ENCODE measurements around the gene FBXO31. TPM values are rescaled to one million over a fixed set of nuclear protein-coding genes. Genes with fewer than 3 reads are reported as not detected.

The FBXO31 gene
- total and polyA plus RNA-seq, 10 of the 15 experiments (the other 5 are each of a cell fraction or from before 2014, with no cell fraction given): 0.19 to 33.1 (median 10.3) TPM

- Histone ChIP-seq H3K27me3 (replicated peaks in 1 of 2; ENCODE audit: control insufficient read depth in 2 of 2, insufficient read depth in 2 of 2, low read length in 1 of 2) (peaks cover 0 to 3% of the 10 kb centered on the region in 2 experiments; a peak in 2 of 4 replicates), H3K36me3 (ENCODE audit: control insufficient read depth in 2 of 2, insufficient read depth in 2 of 2, low read length in 1 of 2) (no peaks in the 10 kb centered on the region), H3K4me1 (ENCODE audit: control insufficient read depth, insufficient read depth, low read length) (peaks cover 11% of the 10 kb centered on the region), H3K4me3 (no peak overlapping the region), H2AFZ (ENCODE audit: control insufficient read depth, low read depth, low read length) (no peak overlapping the region), H3K9ac (ENCODE audit: control insufficient read depth, insufficient read depth, low read length) (no peak overlapping the region), H3K9me3 (replicated peaks; ENCODE audit: control insufficient read depth, insufficient read depth, low read length) (no peaks in the 10 kb centered on the region; the same call in 2 of the 3 replicates), H3K4me2 (ENCODE audit: control insufficient read depth, insufficient read depth) (no peak overlapping the region), H3K79me2 (ENCODE audit: control insufficient read depth, insufficient read depth, low read length) (no peaks in the 10 kb centered on the region), H3K27ac (ENCODE audit: control insufficient read depth, insufficient read depth) (no peak overlapping the region), H4K20me1 (ENCODE audit: control insufficient read depth, insufficient read depth) (no peaks in the 10 kb centered on the region; the same call in none of the 2 replicates)
- ATAC-seq (no peak), FAIRE-seq (no peak), DNase-seq (ENCODE audit: low read depth, low spot score) (no peak)
- in situ Hi-C loops (cut with MboI): no loop called here
- SMC1A ChIA-PET (ENCODE audit: uncharacterized antibody, unreplicated experiment): no interaction called here
- POLR2A ChIA-PET: no interaction called here
- BruUV-seq (replicated peaks): no TSS peak
- no peak for TF ChIP-seq MTA3 (IDR thresholded peaks at IDR 0.05; ENCODE audit: borderline replicate concordance, low read length)
- TF ChIP-seq CHD2 (IDR thresholded peaks at IDR 0.05; ENCODE audit: borderline replicate concordance, low read depth, low read length): no peak
- TF ChIP-seq STAT3 (IDR thresholded peaks at IDR 0.05; ENCODE audit: low read depth, low read length): no peak
- TF ChIP-seq IKZF1 (conservative IDR thresholded peaks at IDR 0.05): no peak
- TF ChIP-seq, protein P1, sequence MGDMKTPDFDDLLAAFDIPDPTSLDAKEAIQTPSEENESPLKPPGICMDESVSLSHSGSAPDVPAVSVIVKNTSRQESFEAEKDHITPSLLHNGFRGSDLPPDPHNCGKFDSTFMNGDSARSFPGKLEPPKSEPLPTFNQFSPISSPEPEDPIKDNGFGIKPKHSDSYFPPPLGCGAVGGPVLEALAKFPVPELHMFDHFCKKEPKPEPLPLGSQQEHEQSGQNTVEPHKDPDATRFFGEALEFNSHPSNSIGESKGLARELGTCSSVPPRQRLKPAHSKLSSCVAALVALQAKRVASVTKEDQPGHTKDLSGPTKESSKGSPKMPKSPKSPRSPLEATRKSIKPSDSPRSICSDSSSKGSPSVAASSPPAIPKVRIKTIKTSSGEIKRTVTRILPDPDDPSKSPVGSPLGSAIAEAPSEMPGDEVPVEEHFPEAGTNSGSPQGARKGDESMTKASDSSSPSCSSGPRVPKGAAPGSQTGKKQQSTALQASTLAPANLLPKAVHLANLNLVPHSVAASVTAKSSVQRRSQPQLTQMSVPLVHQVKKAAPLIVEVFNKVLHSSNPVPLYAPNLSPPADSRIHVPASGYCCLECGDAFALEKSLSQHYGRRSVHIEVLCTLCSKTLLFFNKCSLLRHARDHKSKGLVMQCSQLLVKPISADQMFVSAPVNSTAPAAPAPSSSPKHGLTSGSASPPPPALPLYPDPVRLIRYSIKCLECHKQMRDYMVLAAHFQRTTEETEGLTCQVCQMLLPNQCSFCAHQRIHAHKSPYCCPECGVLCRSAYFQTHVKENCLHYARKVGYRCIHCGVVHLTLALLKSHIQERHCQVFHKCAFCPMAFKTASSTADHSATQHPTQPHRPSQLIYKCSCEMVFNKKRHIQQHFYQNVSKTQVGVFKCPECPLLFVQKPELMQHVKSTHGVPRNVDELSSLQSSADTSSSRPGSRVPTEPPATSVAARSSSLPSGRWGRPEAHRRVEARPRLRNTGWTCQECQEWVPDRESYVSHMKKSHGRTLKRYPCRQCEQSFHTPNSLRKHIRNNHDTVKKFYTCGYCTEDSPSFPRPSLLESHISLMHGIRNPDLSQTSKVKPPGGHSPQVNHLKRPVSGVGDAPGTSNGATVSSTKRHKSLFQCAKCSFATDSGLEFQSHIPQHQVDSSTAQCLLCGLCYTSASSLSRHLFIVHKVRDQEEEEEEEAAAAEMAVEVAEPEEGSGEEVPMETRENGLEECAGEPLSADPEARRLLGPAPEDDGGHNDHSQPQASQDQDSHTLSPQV (IDR thresholded peaks at IDR 0.05): no peak
- intact Hi-C loops (cut with micrococcal nuclease; ENCODE audit: unreplicated experiment): no loop called here
- whole genome bisulfite sequencing (ENCODE audit: insufficient coverage, insufficient replicate concordance, low lambda C conversion rate, missing lambda C conversion rate): 89% methylated on average over 13 of the region's 13 CpGs
- CTCF ChIA-PET: no interaction called here
- RAD21 ChIA-PET (ENCODE audit: unreplicated experiment): no interaction called here
These were observed 25.6 kb upstream of the FBXO31 start for GRCh38 chr16:87409153-87409552.
